Parathyroid adenoma (tissue), 2 donors: ENCODE results near the gene MED8.
A peak's percentile ranks its signal among the peaks of the same experiment; 100 is the strongest.
"Not testable (repeated sequence)": the region's sequence is repeated elsewhere in the genome, so short reads cannot be mapped to it uniquely, and the experiment has no call there.

Experiments used
- H2AFZ ChIP-seq: fragments of 300-600 bp; sonication (generic); one replicate; pipeline ENCODE4 v1.7.0; 2017; ENCODE audit warnings: antibody characterized with exemption, mild to moderate bottlenecking
- H3K27ac ChIP-seq: fragments of 300-600 bp; sonication (generic); one replicate; pipeline ENCODE4 v1.7.0; 2017
- H3K27me3 ChIP-seq: fragments of 300-600 bp; sonication (generic); one replicate; pipeline ENCODE4 v1.7.0; 2017; ENCODE audit warnings: low read length; ENCODE audit not compliant: control insufficient read depth, insufficient read depth
- H3K36me3 ChIP-seq: fragments of 300-600 bp; sonication (generic); one replicate; pipeline ENCODE4 v1.7.0; 2017; ENCODE audit warnings: low read length; ENCODE audit not compliant: control insufficient read depth, insufficient read depth
- H3K4me1 ChIP-seq: fragments of 300-600 bp; sonication (generic); one replicate; pipeline ENCODE4 v1.7.0; 2017; ENCODE audit warnings: control low read depth
- H3K4me2 ChIP-seq: fragments of 300-600 bp; sonication (generic); one replicate; pipeline ENCODE4 v1.7.0; 2017; ENCODE audit warnings: low read length
- H3K4me3 ChIP-seq: fragments of 300-600 bp; sonication (generic); one replicate; pipeline ENCODE4 v1.7.0; 2017; ENCODE audit warnings: low read depth, low read length
- H3K79me2 ChIP-seq: fragments of 300-600 bp; sonication (generic); one replicate; pipeline ENCODE4 v1.7.0; 2017; ENCODE audit warnings: control low read depth
- H3K9ac ChIP-seq: fragments of 300-600 bp; sonication (generic); one replicate; pipeline ENCODE4 v1.7.0; 2017; ENCODE audit warnings: mild to moderate bottlenecking
- H3K9me3 ChIP-seq: fragments of 300-600 bp; sonication (generic); one replicate; pipeline ENCODE4 v1.7.0; 2017; ENCODE audit warnings: low read length; ENCODE audit not compliant: control insufficient read depth
- TF ChIP-seq, protein P1 (sequence below): fragments of 300-600 bp; sonication (generic); IDR thresholded peaks from one replicate; pipeline ENCODE4 v1.7.0; 2017; ENCODE audit warnings: antibody characterized with exemption, mild to moderate bottlenecking
- donor health status: primary hyperparathyroidism.

Gene MED8

DNA sequence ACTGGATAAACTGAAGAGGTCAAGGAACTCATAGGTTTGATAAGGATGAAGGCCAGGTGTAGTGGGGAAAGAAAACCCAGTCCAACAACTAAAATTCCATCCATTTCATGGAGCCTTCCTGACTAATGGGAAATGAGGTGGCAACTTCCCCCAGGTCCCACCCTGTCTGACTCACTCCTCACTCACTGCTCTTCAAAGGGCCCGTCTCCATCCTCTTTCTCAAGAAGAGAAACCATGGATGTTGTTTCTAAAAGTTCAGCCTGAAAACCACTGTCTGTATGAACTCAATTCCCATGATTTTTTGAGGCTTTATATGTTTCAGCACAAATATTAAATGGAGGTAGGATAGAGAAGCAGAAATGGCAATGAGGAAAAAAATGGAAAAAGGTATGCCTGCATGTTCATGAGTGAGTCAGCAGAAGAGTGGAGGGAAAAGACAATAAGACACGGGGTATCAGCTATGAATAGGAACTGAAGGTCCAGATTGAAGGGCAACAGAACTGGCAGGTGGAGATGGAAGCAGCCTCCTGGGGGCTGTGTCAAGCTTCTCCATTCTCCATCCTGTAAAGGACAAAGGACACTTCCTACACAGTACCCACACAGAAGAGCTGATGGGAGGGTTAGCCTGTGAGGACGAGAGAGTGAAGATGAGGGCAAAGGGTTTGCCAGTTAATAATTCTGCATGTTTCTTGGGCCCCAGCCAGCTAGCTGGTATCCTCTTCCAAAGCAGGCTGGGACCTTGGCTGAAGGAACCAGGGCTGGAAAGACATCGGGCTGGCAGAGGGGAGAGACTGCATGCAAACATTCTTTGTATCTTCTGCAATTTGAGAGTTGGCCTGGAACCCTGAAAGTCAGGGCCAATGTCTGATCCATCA lies 16.3 kb downstream of the MED8 start:
- H3K9me3 ChIP-seq = no peaks in the 10 kb centered on the region
- H3K4me2 ChIP-seq = no peak overlapping the region
- peak overlapping the region; percentile 36 for H3K27ac ChIP-seq
- H3K4me1 ChIP-seq = peaks cover 3% of the 10 kb centered on the region
- no peaks in the 10 kb centered on the region for H3K27me3 ChIP-seq
- no peaks in the 10 kb centered on the region for H3K36me3 ChIP-seq
- TF ChIP-seq, protein P1, sequence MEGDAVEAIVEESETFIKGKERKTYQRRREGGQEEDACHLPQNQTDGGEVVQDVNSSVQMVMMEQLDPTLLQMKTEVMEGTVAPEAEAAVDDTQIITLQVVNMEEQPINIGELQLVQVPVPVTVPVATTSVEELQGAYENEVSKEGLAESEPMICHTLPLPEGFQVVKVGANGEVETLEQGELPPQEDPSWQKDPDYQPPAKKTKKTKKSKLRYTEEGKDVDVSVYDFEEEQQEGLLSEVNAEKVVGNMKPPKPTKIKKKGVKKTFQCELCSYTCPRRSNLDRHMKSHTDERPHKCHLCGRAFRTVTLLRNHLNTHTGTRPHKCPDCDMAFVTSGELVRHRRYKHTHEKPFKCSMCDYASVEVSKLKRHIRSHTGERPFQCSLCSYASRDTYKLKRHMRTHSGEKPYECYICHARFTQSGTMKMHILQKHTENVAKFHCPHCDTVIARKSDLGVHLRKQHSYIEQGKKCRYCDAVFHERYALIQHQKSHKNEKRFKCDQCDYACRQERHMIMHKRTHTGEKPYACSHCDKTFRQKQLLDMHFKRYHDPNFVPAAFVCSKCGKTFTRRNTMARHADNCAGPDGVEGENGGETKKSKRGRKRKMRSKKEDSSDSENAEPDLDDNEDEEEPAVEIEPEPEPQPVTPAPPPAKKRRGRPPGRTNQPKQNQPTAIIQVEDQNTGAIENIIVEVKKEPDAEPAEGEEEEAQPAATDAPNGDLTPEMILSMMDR = no peak
- H3K4me3 ChIP-seq = no peak overlapping the region
- peaks cover 2% of the 10 kb centered on the region for H3K79me2 ChIP-seq
- H2AFZ ChIP-seq = no peak overlapping the region
- H3K9ac ChIP-seq = no peak overlapping the region

DNA sequence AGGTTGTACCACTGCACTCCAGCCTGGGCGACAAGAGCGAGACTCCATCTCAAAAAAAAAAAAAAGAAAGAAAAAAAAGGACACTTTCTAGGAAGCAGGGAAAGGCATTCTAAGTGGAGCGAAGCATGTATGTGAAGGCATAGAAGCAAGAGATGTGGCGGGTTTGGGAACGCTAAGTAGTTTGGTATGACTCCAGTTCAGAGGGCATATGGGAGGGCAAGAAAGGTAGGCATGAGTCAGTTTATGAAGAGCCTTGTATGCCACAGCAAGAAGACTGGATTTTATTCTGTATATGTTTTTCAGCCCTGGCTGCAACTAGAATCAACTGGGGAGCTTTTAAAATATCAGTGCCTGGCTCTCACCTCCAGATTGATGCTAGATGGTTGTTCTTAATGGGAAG lies 17.4 kb downstream of the MED8 start:
- Histone ChIP-seq H2AFZ (no peak overlapping the region), H3K9ac (no peak overlapping the region), H3K4me2 (no peak overlapping the region), H3K36me3 (no peaks in the 10 kb centered on the region), H3K27ac (no peak overlapping the region), H3K4me1 (peaks cover 3% of the 10 kb centered on the region), H3K4me3 (no peak overlapping the region), H3K27me3 (no peaks in the 10 kb centered on the region), H3K9me3 (no peaks in the 10 kb centered on the region), H3K79me2 (peaks cover 2% of the 10 kb centered on the region)
- TF ChIP-seq, protein P1 = no peak

DNA sequence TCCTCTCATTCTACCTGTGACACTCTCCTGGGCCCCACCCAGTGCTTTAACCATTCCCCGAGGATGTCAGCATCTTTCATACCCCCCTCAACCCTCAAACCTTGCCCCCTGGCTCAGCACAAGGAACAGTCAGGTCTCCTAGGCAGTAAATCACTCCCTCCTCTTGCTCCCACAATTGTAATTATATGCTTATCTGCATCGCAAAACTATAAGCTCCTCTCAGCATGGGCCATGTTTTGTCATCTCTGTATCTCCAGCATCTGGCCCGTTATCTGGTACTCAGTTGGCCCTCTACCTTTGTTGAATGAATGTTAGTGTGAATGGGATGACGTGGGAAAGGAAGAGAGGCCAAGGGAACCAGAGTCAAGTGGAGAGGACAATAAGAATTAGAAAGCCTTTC lies 19.0 kb downstream of the MED8 start:
- H3K9me3 ChIP-seq = no peaks in the 10 kb centered on the region
- TF ChIP-seq, protein P1 = no peak
- no peak overlapping the region for H3K4me3 ChIP-seq
- no peak overlapping the region for H3K9ac ChIP-seq
- H3K36me3 ChIP-seq = no peaks in the 10 kb centered on the region
- H2AFZ ChIP-seq = no peak overlapping the region
- no peaks in the 10 kb centered on the region for H3K79me2 ChIP-seq
- H3K4me1 ChIP-seq = peaks cover 3% of the 10 kb centered on the region
- H3K4me2 ChIP-seq = no peak overlapping the region
- H3K27me3 ChIP-seq = no peaks in the 10 kb centered on the region
- H3K27ac ChIP-seq = no peak overlapping the region

DNA sequence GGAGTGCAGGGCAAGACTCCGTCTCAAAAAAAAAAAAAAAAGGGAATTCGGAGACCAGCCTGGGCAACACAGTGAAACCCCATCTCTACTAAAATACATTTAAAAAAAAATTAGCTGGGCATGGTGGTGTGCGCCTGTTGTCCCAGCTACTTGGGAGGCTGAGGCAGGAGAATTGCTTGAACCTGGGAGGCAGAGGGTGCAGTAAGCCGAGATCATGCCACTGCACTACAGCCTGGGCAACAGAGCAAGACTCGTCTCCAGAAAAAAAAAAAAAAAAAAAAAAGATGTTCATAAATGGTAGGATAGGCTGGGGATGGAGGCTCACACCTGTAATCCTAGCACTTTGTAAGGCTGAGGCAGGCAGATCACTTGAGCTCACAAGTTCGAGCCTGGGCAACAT lies 19.8 kb downstream of the MED8 start:
- H3K4me1 ChIP-seq, H3K36me3 ChIP-seq, H3K4me3 ChIP-seq, H3K79me2 ChIP-seq, H2AFZ ChIP-seq, H3K9me3 ChIP-seq, H3K27me3 ChIP-seq, H3K27ac ChIP-seq, H3K9ac ChIP-seq, H3K4me2 ChIP-seq: not testable (repeated sequence)

DNA sequence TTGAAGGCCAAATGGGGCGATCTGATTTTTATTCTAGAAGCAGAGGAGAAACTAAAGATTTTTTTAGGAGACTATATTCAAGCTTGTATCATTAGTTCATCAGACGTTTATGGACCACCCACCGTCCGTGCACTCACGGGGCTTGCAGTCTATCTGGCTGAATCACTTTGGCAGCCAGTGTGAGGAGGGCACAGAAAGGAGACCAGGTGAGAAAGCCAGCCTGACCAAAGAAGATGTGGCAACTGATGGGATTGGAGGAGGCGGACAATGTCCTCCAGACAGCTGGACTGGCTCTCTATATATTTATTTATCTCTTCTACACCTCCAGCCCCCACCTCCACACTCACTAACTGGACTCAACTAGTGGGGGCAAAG lies 21.0 kb downstream of the MED8 start:
- no peaks in the 10 kb centered on the region for H3K27me3 ChIP-seq
- peak overlapping the region; percentile 44 for H3K4me3 ChIP-seq
- peaks cover 3% of the 10 kb centered on the region for H3K4me1 ChIP-seq
- TF ChIP-seq, protein P1 = no peak
- H3K4me2 ChIP-seq = peak overlapping the region; percentile 95
- H3K9me3 ChIP-seq = no peaks in the 10 kb centered on the region
- no peaks in the 10 kb centered on the region for H3K36me3 ChIP-seq
- H3K79me2 ChIP-seq = no peaks in the 10 kb centered on the region
- H3K27ac ChIP-seq = peak overlapping the region; percentile 72
- H3K9ac ChIP-seq = no peak overlapping the region
- peak overlapping the region; percentile 80 for H2AFZ ChIP-seq
